22Rv1 (cell line): ENCODE measurements around the gene FAM25A.
"Not testable (repeated sequence)": the region's sequence is repeated elsewhere in the genome, so short reads cannot be mapped to it uniquely, and the experiment has no call there.

ENCODE experiments used
- H3K27ac ChIP-seq: fragments of 450-650 bp; 2 replicates; pipeline ENCODE4 v1.5.1; 2017
- CTCF ChIP-seq: fragments of 450-650 bp; IDR thresholded peaks from 2 replicates; pipeline ENCODE4 v1.5.1; 2017; ENCODE audit warnings: mild to moderate bottlenecking
- ZFX ChIP-seq: fragments of 450-650 bp; IDR thresholded peaks from 2 replicates; pipeline ENCODE4 v1.6.1; 2017; ENCODE audit warnings: antibody characterized with exemption, borderline replicate concordance

The FAM25A gene

GRCh38 chr10:86979977-86980448, 40.1 kb upstream of the FAM25A start:
- TF ChIP-seq ZFX (no peak), CTCF (no peak)
- H3K27ac ChIP-seq: no peak overlapping the region

- H3K27ac ChIP-seq: not testable (repeated sequence)
Observed at GRCh38 chr10:86981020-86981419, 39.1 kb upstream of the FAM25A start.

- no peak overlapping the region for H3K27ac ChIP-seq
- TF ChIP-seq ZFX (no peak), CTCF (no peak)
Observed at GRCh38 chr10:86981716-86982115, 38.4 kb upstream of the FAM25A start.

- H3K27ac ChIP-seq: not testable (repeated sequence)
Observed at GRCh38 chr10:86984498-86984897, 35.6 kb upstream of the FAM25A start.

- no peak overlapping the region for H3K27ac ChIP-seq
- TF ChIP-seq ZFX (no peak), CTCF (no peak)
Observed at GRCh38 chr10:86988520-86988919, 31.6 kb upstream of the FAM25A start.

GRCh38 chr10:86991362-86991761, 28.7 kb upstream of the FAM25A start:
- not testable (repeated sequence) for H3K27ac ChIP-seq

- no peak for TF ChIP-seq ZFX
- no peak for TF ChIP-seq CTCF
- peak overlapping the region; percentile 63 for H3K27ac ChIP-seq
Observed at GRCh38 chr10:86992456-86992855, 27.6 kb upstream of the FAM25A start.

GRCh38 chr10:86992929-86993328, 27.2 kb upstream of the FAM25A start:
- peak overlapping the region; percentile 63 for H3K27ac ChIP-seq
- no peak for TF ChIP-seq ZFX
- TF ChIP-seq CTCF: no peak

- not testable (repeated sequence) for H3K27ac ChIP-seq
Observed at GRCh38 chr10:86999802-87000403, 20.2 kb upstream of the FAM25A start.

- H3K27ac ChIP-seq: no peak overlapping the region
- no peak for TF ChIP-seq ZFX
- no peak for TF ChIP-seq CTCF
Observed at GRCh38 chr10:87000491-87000890, 19.6 kb upstream of the FAM25A start.

- H3K27ac ChIP-seq: peak overlapping the region; percentile 77
Observed at GRCh38 chr10:87007124-87007523, 13.0 kb upstream of the FAM25A start.

- H3K27ac ChIP-seq: peak overlapping the region; percentile 77
Observed at GRCh38 chr10:87007674-87008073, 12.4 kb upstream of the FAM25A start.

GRCh38 chr10:87008303-87008702, 11.8 kb upstream of the FAM25A start:
- H3K27ac ChIP-seq: peak overlapping the region; percentile 77
